HG02884 (cell line): ENCODE measurements around the gene NASP.

Experiments
- ATAC-seq: cut with Tn5 transposase; IDR thresholded peaks from one replicate; pipeline ENCODE4 v1.9.1; 2021; ENCODE audit warnings: mild to moderate bottlenecking, moderate library complexity; ENCODE audit not compliant: unreplicated experiment

NASP gene

GRCh38 chr1:45619149-45619921, 35.5 kb downstream of the NASP start:
- no peak for ATAC-seq

DNA sequence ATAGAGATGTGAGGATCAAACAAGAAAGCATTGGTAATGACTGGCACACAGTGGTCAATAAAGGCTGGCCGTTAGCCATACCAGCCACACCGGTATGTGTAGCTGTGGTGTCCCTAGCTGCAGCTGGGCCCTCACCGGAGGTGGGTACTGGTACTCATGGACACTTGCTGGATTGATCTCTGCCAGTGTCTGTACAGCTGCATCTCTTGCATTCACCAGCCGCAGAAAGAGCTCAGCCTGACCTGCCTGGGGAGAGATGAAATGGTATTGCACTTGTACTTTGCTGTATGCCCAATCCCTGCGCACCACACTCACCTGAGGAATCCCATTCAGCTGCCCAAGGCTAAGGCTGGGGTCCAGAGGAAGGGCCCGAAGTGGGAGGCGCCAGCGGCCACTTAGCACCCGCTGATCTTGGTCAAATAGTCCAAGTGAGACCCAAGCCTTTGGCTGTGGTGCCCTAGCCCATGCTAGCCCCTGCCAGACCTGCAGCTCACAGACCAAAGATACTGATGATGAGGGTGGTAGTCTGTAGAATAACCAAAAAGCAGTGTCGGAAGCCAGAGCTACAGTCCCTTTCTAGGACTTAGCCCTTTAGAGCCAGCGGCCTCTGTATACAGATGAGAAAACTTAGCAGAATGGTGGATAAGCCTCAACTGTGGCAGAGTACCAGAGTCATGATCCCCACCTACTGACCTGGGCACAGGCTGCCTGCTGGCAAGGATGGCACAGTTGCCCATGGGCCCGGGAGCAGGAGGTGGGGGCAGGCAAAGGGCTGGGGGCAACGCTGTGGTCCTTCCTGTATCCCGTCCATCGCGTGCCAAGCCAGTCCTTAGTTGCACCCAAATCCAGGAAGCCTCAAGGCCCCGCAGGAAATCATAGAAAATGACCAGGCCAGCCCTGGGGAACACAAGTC, 37.0 kb downstream of the NASP start:
- ATAC-seq = no peak

GRCh38 chr1:45621501-45621836, 37.6 kb downstream of the NASP start:
- no peak for ATAC-seq

DNA sequence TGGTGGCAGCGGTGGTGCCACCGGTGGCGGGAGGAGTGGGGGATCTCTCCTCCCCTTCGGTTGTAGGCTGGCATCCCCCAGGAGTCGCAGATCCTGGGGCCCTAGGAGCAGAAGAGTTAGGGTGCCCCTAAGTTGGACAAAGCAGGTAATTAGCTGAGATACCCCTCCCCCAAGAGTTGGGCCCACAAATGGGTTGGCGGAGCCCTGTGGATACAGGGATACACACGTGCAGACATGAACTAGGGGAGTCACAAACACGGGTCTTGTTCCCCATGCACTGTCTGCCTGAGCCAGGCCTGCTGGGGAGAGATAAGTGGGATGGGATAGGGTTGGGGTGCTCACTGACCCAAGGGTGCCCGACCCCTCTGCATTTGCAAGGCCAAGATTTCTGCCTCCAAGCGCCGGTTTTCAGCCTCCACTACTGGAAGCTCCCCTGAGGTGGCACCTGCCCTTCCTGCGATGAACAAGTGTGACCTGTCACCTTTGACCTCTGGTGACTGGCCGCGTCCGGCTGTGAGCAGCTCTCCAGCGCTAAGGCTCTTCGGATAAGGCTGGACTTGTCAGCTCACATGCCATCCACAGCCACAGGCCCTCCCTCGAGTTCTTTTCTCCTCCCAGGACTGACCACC, 38.2 kb downstream of the NASP start:
- no peak for ATAC-seq

GRCh38 chr1:45622524-45623394, 38.9 kb downstream of the NASP start:
- ATAC-seq = no peak

DNA sequence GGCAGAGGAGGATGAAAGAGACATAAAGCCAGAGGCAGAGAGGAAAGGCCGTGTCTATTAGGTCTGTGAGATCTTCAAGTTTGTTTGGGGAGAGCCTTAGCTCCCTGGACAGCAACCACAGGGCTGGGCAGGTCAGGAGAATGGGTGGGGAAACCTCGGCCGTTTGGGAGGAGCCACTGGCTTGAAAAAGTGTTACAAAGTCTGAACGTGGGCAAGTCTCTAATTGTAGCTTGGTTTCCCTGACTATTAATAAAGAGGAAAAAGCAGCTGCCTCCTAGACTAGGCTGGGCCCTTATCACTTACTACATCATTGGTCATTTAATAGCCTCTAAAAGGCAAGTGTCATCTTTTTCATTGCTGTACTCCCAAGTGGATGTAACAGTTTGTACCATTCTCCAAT, 40.1 kb downstream of the NASP start, which contains the start of gene CCDC17:
CCDC17 (minus strand) TSS at position 83 of the 400 bp plus-strand sequence. CDS start 145 bp downstream, outside the sequence.
- no peak for ATAC-seq

DNA sequence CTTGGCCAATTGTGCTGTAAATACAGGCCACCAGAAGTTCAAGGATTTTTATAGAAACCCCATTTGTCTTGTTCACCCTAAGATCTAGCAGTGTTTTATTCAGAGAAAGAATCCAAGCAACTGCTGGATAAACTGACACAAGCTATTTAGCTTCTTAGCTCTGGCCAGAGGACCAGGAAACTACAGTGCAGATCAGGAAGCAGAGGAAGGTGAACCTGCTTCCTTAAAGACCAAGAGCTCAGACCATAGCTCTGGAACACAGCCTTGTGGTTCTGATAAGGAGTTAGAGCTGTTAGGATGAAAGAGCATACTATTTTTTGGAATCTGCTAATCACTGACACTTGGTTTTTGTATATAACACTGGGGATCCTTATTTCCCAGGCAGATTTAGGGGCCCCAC, 45.2 kb downstream of the NASP start:
- no peak for ATAC-seq

DNA sequence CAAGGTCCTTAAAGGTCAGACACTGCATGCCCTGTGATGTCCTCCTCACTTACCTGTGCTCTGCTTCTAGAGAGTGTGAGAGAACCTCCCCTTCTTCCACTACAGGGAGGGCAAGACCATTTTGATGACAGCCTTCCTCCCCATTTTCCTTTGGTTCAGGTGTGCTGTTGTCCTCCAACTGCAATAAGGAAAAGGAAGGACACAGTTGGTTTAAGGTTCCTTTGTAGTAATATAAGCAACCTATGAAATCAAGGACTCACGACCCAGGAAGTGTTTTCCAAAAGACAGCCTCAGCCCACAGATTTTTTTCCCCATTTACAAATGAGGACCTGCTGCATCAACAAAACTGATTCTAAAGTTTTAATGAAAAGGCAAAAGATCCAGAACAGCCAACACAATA, 46.6 kb downstream of the NASP start:
- no peak for ATAC-seq

DNA sequence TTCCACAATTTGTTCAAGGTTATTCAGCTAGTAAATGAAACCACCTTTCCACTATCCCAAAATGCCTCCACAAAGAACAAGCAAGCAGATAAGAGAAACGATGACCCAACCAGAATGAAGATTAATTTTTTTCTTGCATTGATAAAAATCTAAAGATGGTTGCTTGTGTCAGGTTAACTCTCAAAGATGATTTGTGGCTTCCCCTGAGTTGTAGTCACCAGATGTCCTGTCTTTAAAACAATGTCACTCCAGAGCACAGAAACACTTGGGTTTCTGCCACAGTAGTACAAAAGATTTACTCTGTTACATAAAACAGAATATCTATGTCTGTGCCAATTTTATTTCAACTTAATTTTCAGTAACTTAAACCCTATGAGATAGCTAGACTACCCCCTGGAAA, 51.4 kb downstream of the NASP start:
- no peak for ATAC-seq

DNA sequence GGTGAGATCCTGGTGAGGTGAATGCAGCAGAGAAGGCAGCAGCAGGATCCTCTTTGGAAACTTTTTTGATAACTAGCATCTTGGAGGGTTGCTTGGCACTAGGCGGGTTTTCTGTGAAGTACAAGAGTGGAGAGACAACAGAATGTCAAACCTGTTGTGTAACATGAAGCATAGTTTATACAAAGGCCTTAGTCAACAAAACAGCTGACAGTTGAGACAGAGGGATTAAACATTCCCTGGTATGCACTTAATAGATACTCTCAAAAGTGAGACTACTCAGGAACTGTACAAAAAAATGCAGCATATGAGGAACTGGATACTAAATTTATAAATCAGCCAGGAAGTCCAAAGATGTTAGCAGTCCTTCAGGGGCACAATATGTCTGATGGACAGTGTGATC, 56.5 kb downstream of the NASP start:
- no peak for ATAC-seq

- no peak for ATAC-seq
These were observed 59.5 kb downstream of the NASP start for GRCh38 chr1:45643321-45643720.

- no peak for ATAC-seq
These were observed 60.1 kb downstream of the NASP start for GRCh38 chr1:45643978-45644377.

DNA sequence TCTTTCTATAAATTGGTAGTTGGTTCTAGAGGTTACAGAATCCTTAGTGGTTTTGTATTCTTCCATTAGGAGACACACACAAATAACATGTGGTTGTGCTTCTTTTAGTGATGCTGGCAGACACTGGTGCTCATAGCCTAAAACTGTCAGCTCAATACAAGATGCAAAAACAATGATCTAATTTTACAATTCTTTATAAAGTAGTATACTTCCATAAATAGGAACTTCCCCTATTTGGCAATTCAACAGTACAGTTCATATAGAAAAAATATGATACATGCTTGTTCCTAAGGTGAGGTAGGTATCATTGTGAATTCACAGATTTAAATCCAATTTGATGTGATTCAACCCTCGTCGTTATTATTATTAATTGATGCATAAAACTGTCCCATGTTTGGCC, 60.8 kb downstream of the NASP start:
- no peak for ATAC-seq

- no peak for ATAC-seq
These were observed 63.6 kb downstream of the NASP start for GRCh38 chr1:45647248-45648021.

DNA sequence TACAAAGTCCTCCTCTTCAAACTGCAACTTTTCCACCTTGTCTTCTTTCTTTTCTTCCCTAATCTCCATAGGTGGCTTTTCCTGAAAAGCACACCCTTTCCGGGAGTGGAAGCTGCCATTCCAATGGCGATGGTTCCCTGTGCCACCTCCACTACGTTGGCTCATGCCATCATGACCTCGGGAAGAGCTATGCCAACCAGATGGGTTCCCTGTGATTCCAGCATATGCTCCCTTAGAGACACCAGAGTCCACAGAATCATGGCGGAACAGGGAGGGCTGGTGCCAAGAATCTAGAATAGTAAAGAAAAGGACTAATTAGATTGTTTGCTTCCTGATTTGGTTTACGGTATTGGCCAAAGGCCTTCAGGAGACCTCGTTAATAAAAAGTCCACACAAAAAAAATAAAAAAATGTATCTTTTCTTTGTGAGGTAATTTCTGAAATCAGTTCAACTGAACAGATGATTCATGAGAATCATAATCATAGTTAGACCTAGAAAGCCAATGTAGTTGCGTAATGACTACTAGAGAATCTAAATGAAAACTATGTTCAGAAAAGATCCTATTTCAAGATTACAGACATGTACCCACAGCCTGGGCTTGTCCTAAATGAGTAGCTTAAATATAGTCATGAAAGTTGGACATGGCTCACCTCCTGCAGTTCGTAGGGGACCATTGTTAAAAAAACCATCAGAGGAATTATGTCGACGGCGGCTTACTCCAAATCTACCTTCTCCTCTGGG, 70.9 kb downstream of the NASP start:
- ATAC-seq = no peak

DNA sequence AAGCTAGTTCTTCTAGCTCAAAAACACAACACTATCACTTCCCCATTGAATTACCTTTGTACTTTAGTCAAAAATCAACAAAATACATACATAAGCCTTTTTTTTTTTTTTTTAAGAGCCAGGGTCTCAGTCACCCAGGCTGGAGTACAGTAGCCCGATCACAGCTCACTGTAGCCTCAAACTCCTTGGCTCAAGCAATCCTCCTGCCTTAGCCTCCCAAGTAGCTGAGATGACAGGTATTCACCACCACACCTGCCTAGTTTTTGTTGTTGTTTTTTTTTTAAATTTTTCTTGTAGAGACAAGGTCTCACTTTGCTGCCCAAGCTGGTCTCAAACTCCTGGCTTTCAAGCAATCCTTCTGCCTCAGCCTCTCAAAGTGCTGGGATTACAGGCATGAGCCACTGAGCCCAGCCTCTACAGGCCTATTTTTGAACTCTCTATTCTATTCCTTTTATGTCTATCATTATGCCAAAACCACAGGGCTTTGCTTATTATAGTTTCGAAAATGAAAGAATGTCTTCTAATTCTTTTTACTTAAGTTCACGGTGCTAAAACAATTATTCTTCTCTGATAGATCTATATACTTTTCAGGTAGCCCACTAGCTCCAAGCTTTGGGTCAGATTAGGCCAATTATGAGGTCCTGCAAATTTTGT, 72.9 kb downstream of the NASP start:
- ATAC-seq = no peak

DNA sequence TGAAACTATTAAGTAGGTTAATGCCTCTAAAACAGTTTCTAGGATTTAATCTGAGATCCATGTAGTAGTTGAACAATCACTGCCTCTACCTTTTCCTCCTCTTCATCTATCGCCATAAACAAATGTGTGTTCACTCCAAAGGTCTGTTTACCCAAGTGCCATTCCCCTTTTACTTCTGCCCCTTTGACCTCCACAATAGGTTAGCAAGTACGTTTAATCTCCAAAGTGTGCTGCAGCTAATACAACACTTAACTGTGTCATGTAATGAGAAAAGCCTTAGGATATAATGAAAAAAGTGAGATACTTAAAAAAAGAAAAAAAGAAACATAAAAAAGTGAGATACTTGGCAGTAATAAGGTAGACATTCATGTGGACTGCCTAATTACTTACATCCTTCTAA, 74.3 kb downstream of the NASP start:
- ATAC-seq = no peak

DNA sequence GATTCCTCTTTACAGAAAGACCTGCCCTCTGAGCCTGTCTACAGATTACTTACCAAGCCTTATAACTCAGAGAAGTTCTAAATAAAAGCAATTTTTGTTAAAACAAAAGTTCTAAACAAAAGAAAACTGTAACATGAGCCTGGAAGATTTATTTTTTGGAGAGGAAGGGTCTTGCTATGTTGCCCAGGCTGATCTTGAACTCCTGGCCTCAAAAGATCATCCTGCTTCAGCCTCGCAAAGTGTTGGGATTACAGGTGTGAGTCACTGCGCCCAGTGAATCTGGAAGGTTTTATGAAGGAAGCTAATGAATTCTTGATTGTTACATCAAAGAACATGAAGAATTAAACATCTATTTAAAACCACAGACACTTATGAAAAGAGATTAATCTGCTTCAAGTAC, 75.4 kb downstream of the NASP start:
- ATAC-seq = no peak

DNA sequence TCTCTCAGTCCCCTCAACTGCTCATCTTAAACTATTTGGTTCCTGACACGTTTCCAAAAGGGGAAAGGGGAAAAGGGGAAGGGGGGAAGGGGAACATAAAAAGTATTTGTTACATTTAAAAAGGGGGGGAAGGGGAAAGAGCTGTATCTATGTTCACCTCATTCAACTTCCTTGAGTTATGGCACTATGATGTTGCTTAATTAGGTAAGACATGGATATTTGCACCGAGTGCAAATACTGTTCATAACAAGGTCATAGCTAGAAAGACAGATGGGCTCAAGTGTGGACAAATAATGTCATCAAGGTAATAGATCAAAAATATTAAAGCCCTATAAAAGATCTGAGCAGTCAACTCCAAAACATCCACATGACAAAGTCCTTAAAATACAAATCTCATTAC, 76.5 kb downstream of the NASP start:
- ATAC-seq = no peak
